GM12878 (cell line): ENCODE data around the gene KIF21B. TPM values are rescaled to one million over a fixed set of nuclear protein-coding genes. Genes with fewer than 3 reads are reported as not detected.
A peak's percentile ranks its signal among the peaks of the same experiment; 100 is the strongest.

ENCODE experiments used
- ATAC-seq: fragments of 200-7000 bp; cut with Tn5 transposase; 3 replicates; pipeline ENCODE4 v1.9.1; 2020; ENCODE audit warnings: mild to moderate bottlenecking, moderate library complexity
- BruUV-seq: library from RNA; stranded (reverse); fragments of 400-500 nt; replicated peaks from 2 replicates; lab custom pipeline; 2021; lab: Mats Ljungman, UMichigan
- CTCF ChIA-PET: fragments of 300-600 bp; sonication (Branson Sonifier 250); formaldehyde crosslinking; extraction: SDS; loops from one replicate; lab custom pipeline; 2021; ENCODE audit warnings: inconsistent platforms; lab: Yijun Ruan, JAX
- POLR2A ChIA-PET: fragments of 350-600 bp; formaldehyde crosslinking; extraction: SDS; loops from one replicate; lab custom pipeline; 2021; ENCODE audit warnings: inconsistent platforms; lab: Charles Lee
- RAD21 ChIA-PET: fragments of 300-600 bp; sonication (Branson Sonifier 250); formaldehyde crosslinking; loops from one replicate; lab custom pipeline; 2023; ENCODE audit warnings: antibody characterized with exemption; ENCODE audit not compliant: unreplicated experiment; lab: Charles Lee
- SMC1A ChIA-PET: fragments of 300-600 bp; sonication (Branson Sonifier 250); formaldehyde crosslinking; loops from one replicate; lab custom pipeline; 2023; ENCODE audit not compliant: unreplicated experiment, uncharacterized antibody; lab: Charles Lee
- DNase-seq: peaks from one replicate; pipeline ENCODE4 v3.0.0-alpha.2; 2011; ENCODE audit warnings: low read depth, low spot score
- FAIRE-seq: peaks from 3 replicates; lab custom pipeline; 2011; peaks lifted over from hg19 to GRCh38; lab: Jason Lieb, UNC
- H2AFZ ChIP-seq: 2 replicates; pipeline ENCODE4 v1.6.0; 2011; ENCODE audit warnings: low read depth, low read length, control low read depth; ENCODE audit not compliant: control insufficient read depth
- H3K27ac ChIP-seq: 2 replicates; pipeline ENCODE4 v1.5.1; 2011; ENCODE audit warnings: control low read depth; ENCODE audit not compliant: control insufficient read depth, insufficient read depth
- H3K27me3 ChIP-seq, 2 experiments: replicated peaks in 1 of 2; 2 replicates each; pipeline versions ENCODE4 v1.6.0 to v1.6.1; 2011; ENCODE audit warnings: low read length in 1 of 2; ENCODE audit not compliant: control insufficient read depth in 2 of 2, insufficient read depth in 2 of 2
- H3K36me3 ChIP-seq, 2 experiments: 2 replicates each; pipeline ENCODE4 v1.5.1; 2011; ENCODE audit warnings: low read length in 1 of 2; ENCODE audit not compliant: control insufficient read depth in 2 of 2, insufficient read depth in 2 of 2
- H3K4me1 ChIP-seq: 2 replicates; pipeline ENCODE4 v1.6.1; 2011; ENCODE audit warnings: mild to moderate bottlenecking, low read length, moderate library complexity, mixed read lengths; ENCODE audit not compliant: control insufficient read depth, insufficient read depth
- H3K4me2 ChIP-seq: 2 replicates; pipeline ENCODE4 v1.6.0; 2011; ENCODE audit warnings: control low read depth; ENCODE audit not compliant: control insufficient read depth, insufficient read depth
- H3K4me3 ChIP-seq: fragments of 200-600 bp; sonication (generic); 2 replicates; pipeline ENCODE4 v1.5.1; 2016
- H3K79me2 ChIP-seq: 2 replicates; pipeline ENCODE4 v1.6.0; 2011; ENCODE audit warnings: low read length; ENCODE audit not compliant: control insufficient read depth, insufficient read depth
- H3K9ac ChIP-seq: 2 replicates; pipeline ENCODE4 v1.8.0; 2011; ENCODE audit warnings: low read length, control low read depth, mixed read lengths; ENCODE audit not compliant: control insufficient read depth, insufficient read depth
- H3K9me3 ChIP-seq: replicated peaks from 3 replicates; pipeline ENCODE4 v1.5.1; 2011; ENCODE audit warnings: mild to moderate bottlenecking, low read length; ENCODE audit not compliant: control insufficient read depth, insufficient read depth
- H4K20me1 ChIP-seq: 2 replicates; pipeline ENCODE4 v1.6.0; 2011; ENCODE audit not compliant: control insufficient read depth, insufficient read depth
- BHLHE40 ChIP-seq, 2 experiments: fragments of 450-650 bp in 1 of 2; IDR thresholded peaks; 2 replicates each; pipeline ENCODE4 v1.6.1; 2011 to 2017; ENCODE audit warnings: low read depth in 2 of 2, borderline replicate concordance in 1 of 2, improper control_type of control experiment in 1 of 2, low read length in 1 of 2, mild to moderate bottlenecking in 1 of 2
- EP300 ChIP-seq, 2 experiments: fragments of 150-350 bp in 1 of 2; IDR thresholded peaks; 2 replicates each; pipeline ENCODE4 v1.6.1; 2011 to 2012; ENCODE audit warnings: low read depth in 2 of 2, low read length in 2 of 2, borderline replicate concordance in 1 of 2, improper control_type of control experiment in 1 of 2, inconsistent platforms in 1 of 2; ENCODE audit not compliant: control insufficient read depth in 1 of 2
- ESRRA ChIP-seq: IDR thresholded peaks from 2 replicates; pipeline ENCODE4 v1.6.1; 2012; ENCODE audit warnings: mild to moderate bottlenecking, low read length, improper control_type of control experiment
- HDAC6 ChIP-seq: fragments of 200-600 bp; sonication (generic); IDR thresholded peaks from one replicate; pipeline ENCODE4 v1.8.0; 2017; ENCODE audit warnings: antibody characterized with exemption; ENCODE audit not compliant: unreplicated experiment
- IKZF2 ChIP-seq, 2 experiments: fragments of 450-650 bp; IDR thresholded peaks; 2 replicates each; pipeline ENCODE4 v1.6.1; 2017; ENCODE audit warnings: mild to moderate bottlenecking in 2 of 2, moderate library complexity in 2 of 2
- MEF2B ChIP-seq: fragments of 450-650 bp; IDR thresholded peaks from 2 replicates; pipeline ENCODE4 v1.6.1; 2018; ENCODE audit warnings: mild to moderate bottlenecking, moderate library complexity; ENCODE audit not compliant: partially characterized antibody, poor library complexity, severe bottlenecking
- PAX5 ChIP-seq: IDR thresholded peaks from 2 replicates; pipeline ENCODE4 v1.6.1; 2011; ENCODE audit warnings: low read depth, low read length, borderline replicate concordance
- SMARCA5 ChIP-seq: fragments of 450-650 bp; IDR thresholded peaks from 2 replicates; pipeline ENCODE4 v1.6.1; 2017; ENCODE audit warnings: mild to moderate bottlenecking
- TCF12 ChIP-seq: IDR thresholded peaks from 2 replicates; pipeline ENCODE4 v1.6.1; 2011; ENCODE audit warnings: low read depth, mild to moderate bottlenecking, low read length
- WGBS: methylation state at CpG from one replicate; pipeline ENCODE4 v1.1.6; 2016; ENCODE audit warnings: low lambda C conversion rate; ENCODE audit not compliant: insufficient replicate concordance, insufficient coverage; ENCODE audit errors: missing lambda C conversion rate; 5-methylcytosine and 5-hydroxymethylcytosine counted together
- in situ Hi-C: fragments of 300-500 bp; cut with MboI; formaldehyde crosslinking; loops from 9 replicates; pipeline ENCODE4 v1.14.3; 2018; ENCODE audit warnings: mixed read lengths
- intact Hi-C: fragments of 100-400 bp; cut with micrococcal nuclease; formaldehyde crosslinking; loops from one replicate; pipeline ENCODE4 v1.14.2; 2022; ENCODE audit not compliant: unreplicated experiment
- polyA plus RNA-seq, 11 experiments: library from polyadenylated mRNA; depleted of rRNA in 4 of 11; unstranded in 6 of 11; stranded (reverse) in 5 of 11; fragments of >200 nt; fragmentation: Nextera tagmentation in 4 of 11; fragmentation: Illumina TruSeq in 1 of 11; extraction: Ambion mirVana in 4 of 11; extraction: Trizol in 1 of 11; gene quantifications; 1 replicate in 1 of 11; 2 replicates in 10 of 11; pipeline versions ENCODE4 v1.2.1 to v1.2.3, GENCODE V29; 2011 to 2016; ENCODE audit warnings: inconsistent platforms in 2 of 11, missing spikeins in 2 of 11, low read depth in 1 of 11
- total RNA-seq, 4 experiments: library from RNA; depleted of rRNA in 3 of 4; stranded (reverse); fragments of >200 nt in 3 of 4; fragmentation: Illumina TruSeq in 1 of 4; extraction: Trizol in 1 of 4; gene quantifications; 2 replicates each; pipeline versions ENCODE4 v1.2.1 to v1.2.3, GENCODE V29; 2013 to 2021
- TF ChIP-seq, protein P1 (sequence below): fragments of 450-650 bp; IDR thresholded peaks from 2 replicates; pipeline ENCODE4 v1.6.1; 2017; ENCODE audit warnings: mild to moderate bottlenecking, moderate library complexity
- TF ChIP-seq, protein P2 (sequence below): IDR thresholded peaks from 2 replicates; pipeline ENCODE4 v1.6.1; 2012; ENCODE audit warnings: improper control_type of control experiment, low read depth, low read length; ENCODE audit not compliant: insufficient replicate concordance

Gene KIF21B
- total and polyA plus RNA-seq, 10 of the 15 experiments (the other 5 are each of a cell fraction or from before 2014, with no cell fraction given) = 2.3 to 47.7 (median 12.6) TPM

GRCh38 chr1:201016943-201017827 lies 6.3 kb downstream of the KIF21B start:
- H3K27me3 ChIP-seq = no peaks in the 10 kb centered on the region
- ChIA-PET CTCF (interaction anchor here (1.5 to 16.7 kb wide), 8 partner anchors 9 to 138 kb away, joined by 3 to 250 read pairs (median 24); no protein-coding TSS in a partner anchor), SMC1A (interaction anchor here (1.8 to 4.7 kb wide), 5 partner anchors 10 to 214 kb away, joined by 4 to 43 read pairs (median 18); no protein-coding TSS in a partner anchor), POLR2A (interaction anchor here (0.8 to 4.1 kb wide), 6 partner anchors 8 to 242 kb away, joined by 3 to 26 read pairs (median 4); no protein-coding TSS in a partner anchor), RAD21 (interaction anchor here (0.8 to 15.8 kb wide), 7 partner anchors 9 to 389 kb away, joined by 3 to 239 read pairs (median 4); partner anchors contain the start of gene KIF21B)
- intact Hi-C loops = no loop called here
- no peaks in the 10 kb centered on the region; a peak in 1 of 4 replicates for H3K36me3 ChIP-seq
- H3K9ac ChIP-seq = peak overlapping the region; percentile 35; the same call in 1 of the 2 replicates
- peak overlapping the region; percentile 24; the same call in 1 of the 2 replicates for H3K4me3 ChIP-seq
- no peak for DNase-seq
- no peaks in the 10 kb centered on the region for H3K9me3 ChIP-seq
- H3K4me1 ChIP-seq = peaks cover 61% of the 10 kb centered on the region
- H4K20me1 ChIP-seq = no peaks in the 10 kb centered on the region
- no peak overlapping the region for H2AFZ ChIP-seq
- H3K79me2 ChIP-seq = peaks cover 48% of the 10 kb centered on the region
- 37% methylated on average over 9 of the region's 9 CpGs for WGBS
- in situ Hi-C loops = no loop called here
- no peak overlapping the region for H3K27ac ChIP-seq
- ATAC-seq = peak; percentile 53
- no peak for FAIRE-seq
- H3K4me2 ChIP-seq = peak overlapping the region; percentile 68
- no TSS peak for BruUV-seq
- TF ChIP-seq BHLHE40 (IDR thresholded peaks at IDR 0.05; ENCODE audit: borderline replicate concordance in 1 of 2, low read depth in 2 of 2, low read length in 1 of 2) (0 out of 4 replicates have a peak, but pooled peaks of 1 of the 2 experiments have one; percentile 6), EP300 (IDR thresholded peaks at IDR 0.05; ENCODE audit: borderline replicate concordance in 1 of 2, control insufficient read depth in 1 of 2, low read depth in 2 of 2, low read length in 2 of 2) (peak; percentile 36 to 38; a peak in 1 of 4 replicates), PAX5 (no peak), ESRRA (no peak), IKZF2 (IDR thresholded peaks at IDR 0.05) (peak; percentile 16 to 37; a peak in 1 of 4 replicates), TCF12 (peak; percentile 54; the same call in 1 of the 2 replicates), HDAC6 (no peak), MEF2B (peak; percentile 91), SMARCA5 (0 out of 2 replicates have a peak, but pooled peaks have one; percentile 68)
- TF ChIP-seq, protein P1, sequence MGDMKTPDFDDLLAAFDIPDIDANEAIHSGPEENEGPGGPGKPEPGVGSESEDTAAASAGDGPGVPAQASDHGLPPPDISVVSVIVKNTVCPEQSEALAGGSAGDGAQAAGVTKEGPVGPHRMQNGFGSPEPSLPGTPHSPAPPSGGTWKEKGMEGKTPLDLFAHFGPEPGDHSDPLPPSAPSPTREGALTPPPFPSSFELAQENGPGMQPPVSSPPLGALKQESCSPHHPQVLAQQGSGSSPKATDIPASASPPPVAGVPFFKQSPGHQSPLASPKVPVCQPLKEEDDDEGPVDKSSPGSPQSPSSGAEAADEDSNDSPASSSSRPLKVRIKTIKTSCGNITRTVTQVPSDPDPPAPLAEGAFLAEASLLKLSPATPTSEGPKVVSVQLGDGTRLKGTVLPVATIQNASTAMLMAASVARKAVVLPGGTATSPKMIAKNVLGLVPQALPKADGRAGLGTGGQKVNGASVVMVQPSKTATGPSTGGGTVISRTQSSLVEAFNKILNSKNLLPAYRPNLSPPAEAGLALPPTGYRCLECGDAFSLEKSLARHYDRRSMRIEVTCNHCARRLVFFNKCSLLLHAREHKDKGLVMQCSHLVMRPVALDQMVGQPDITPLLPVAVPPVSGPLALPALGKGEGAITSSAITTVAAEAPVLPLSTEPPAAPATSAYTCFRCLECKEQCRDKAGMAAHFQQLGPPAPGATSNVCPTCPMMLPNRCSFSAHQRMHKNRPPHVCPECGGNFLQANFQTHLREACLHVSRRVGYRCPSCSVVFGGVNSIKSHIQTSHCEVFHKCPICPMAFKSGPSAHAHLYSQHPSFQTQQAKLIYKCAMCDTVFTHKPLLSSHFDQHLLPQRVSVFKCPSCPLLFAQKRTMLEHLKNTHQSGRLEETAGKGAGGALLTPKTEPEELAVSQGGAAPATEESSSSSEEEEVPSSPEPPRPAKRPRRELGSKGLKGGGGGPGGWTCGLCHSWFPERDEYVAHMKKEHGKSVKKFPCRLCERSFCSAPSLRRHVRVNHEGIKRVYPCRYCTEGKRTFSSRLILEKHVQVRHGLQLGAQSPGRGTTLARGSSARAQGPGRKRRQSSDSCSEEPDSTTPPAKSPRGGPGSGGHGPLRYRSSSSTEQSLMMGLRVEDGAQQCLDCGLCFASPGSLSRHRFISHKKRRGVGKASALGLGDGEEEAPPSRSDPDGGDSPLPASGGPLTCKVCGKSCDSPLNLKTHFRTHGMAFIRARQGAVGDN = 0 out of 2 replicates have a peak, but pooled peaks have one; percentile 32
- TF ChIP-seq, protein P2, sequence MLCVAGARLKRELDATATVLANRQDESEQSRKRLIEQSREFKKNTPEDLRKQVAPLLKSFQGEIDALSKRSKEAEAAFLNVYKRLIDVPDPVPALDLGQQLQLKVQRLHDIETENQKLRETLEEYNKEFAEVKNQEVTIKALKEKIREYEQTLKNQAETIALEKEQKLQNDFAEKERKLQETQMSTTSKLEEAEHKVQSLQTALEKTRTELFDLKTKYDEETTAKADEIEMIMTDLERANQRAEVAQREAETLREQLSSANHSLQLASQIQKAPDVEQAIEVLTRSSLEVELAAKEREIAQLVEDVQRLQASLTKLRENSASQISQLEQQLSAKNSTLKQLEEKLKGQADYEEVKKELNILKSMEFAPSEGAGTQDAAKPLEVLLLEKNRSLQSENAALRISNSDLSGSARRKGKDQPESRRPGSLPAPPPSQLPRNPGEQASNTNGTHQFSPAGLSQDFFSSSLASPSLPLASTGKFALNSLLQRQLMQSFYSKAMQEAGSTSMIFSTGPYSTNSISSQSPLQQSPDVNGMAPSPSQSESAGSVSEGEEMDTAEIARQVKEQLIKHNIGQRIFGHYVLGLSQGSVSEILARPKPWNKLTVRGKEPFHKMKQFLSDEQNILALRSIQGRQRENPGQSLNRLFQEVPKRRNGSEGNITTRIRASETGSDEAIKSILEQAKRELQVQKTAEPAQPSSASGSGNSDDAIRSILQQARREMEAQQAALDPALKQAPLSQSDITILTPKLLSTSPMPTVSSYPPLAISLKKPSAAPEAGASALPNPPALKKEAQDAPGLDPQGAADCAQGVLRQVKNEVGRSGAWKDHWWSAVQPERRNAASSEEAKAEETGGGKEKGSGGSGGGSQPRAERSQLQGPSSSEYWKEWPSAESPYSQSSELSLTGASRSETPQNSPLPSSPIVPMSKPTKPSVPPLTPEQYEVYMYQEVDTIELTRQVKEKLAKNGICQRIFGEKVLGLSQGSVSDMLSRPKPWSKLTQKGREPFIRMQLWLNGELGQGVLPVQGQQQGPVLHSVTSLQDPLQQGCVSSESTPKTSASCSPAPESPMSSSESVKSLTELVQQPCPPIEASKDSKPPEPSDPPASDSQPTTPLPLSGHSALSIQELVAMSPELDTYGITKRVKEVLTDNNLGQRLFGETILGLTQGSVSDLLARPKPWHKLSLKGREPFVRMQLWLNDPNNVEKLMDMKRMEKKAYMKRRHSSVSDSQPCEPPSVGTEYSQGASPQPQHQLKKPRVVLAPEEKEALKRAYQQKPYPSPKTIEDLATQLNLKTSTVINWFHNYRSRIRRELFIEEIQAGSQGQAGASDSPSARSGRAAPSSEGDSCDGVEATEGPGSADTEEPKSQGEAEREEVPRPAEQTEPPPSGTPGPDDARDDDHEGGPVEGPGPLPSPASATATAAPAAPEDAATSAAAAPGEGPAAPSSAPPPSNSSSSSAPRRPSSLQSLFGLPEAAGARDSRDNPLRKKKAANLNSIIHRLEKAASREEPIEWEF = no peak
